Medulla oblongata (tissue), 1 donor: ENCODE measurements around the gene SCFD1.
"Not testable (repeated sequence)": the region's sequence is repeated elsewhere in the genome, so short reads cannot be mapped to it uniquely, and the experiment has no call there.

ENCODE experiments used
- DNase-seq: peaks from one replicate; pipeline ENCODE4 v3.0.0-alpha.2; 2015; ENCODE audit errors: extremely low spot score

The SCFD1 gene

GRCh38 chr14:30621940-30622830 is at the start of gene SCFD1:
SCFD1 (plus strand) TSS chr14:30622319; CDS start chr14:30622339, 20 bp downstream.
- peak; percentile 96 for DNase-seq

- no peak for DNase-seq
These were observed 49.3 kb upstream of the SCFD1 start for GRCh38 chr14:30572771-30573170.

GRCh38 chr14:30573226-30573814 is 48.8 kb upstream of the SCFD1 start:
- no peak for DNase-seq

- DNase-seq: no peak
These were observed 48.2 kb upstream of the SCFD1 start for GRCh38 chr14:30573966-30574365.

- DNase-seq: not testable (repeated sequence)
These were observed 47.3 kb upstream of the SCFD1 start for GRCh38 chr14:30574777-30575176.

GRCh38 chr14:30576333-30576732 is 45.8 kb upstream of the SCFD1 start:
- DNase-seq: not testable (repeated sequence)

GRCh38 chr14:30580616-30581282 is 41.4 kb upstream of the SCFD1 start:
- DNase-seq: no peak

- DNase-seq: no peak
These were observed 40.9 kb upstream of the SCFD1 start for GRCh38 chr14:30581283-30581625.

- DNase-seq: no peak
These were observed 39.7 kb upstream of the SCFD1 start for GRCh38 chr14:30582376-30582775.

GRCh38 chr14:30584058-30584630 is 38.0 kb upstream of the SCFD1 start:
- no peak for DNase-seq

- DNase-seq: no peak
These were observed 36.9 kb upstream of the SCFD1 start for GRCh38 chr14:30585204-30585603.

- DNase-seq: no peak
These were observed 35.0 kb upstream of the SCFD1 start for GRCh38 chr14:30587141-30587540.

- no peak for DNase-seq
These were observed 33.2 kb upstream of the SCFD1 start for GRCh38 chr14:30588873-30589272.

- no peak for DNase-seq
These were observed 25.2 kb upstream of the SCFD1 start for GRCh38 chr14:30596935-30597334.

- no peak for DNase-seq
These were observed 24.6 kb upstream of the SCFD1 start for GRCh38 chr14:30597504-30597903.

GRCh38 chr14:30600922-30601918 is 20.9 kb upstream of the SCFD1 start:
- no peak for DNase-seq

GRCh38 chr14:30603402-30603801 is 18.7 kb upstream of the SCFD1 start:
- no peak for DNase-seq

- DNase-seq: not testable (repeated sequence)
These were observed 17.4 kb upstream of the SCFD1 start for GRCh38 chr14:30604696-30605095.

GRCh38 chr14:30607156-30607780 is 14.9 kb upstream of the SCFD1 start:
- no peak for DNase-seq

GRCh38 chr14:30608533-30609006 is 13.5 kb upstream of the SCFD1 start:
- DNase-seq: no peak
